Progenitor cell of endocrine pancreas (in vitro differentiated cells): ENCODE results near the gene ASCL1. TPM values are rescaled to one million over a fixed set of nuclear protein-coding genes. Genes with fewer than 3 reads are reported as not detected.

Experiments
- DNase-seq: peaks from one replicate; pipeline ENCODE4 v3.0.0; 2021; ENCODE audit warnings: low spot score; ENCODE audit not compliant: unreplicated experiment
- H3K27ac Mint-ChIP-seq: 2 replicates; pipeline ENCODE4 v1.8.0; 2021; ENCODE audit warnings: mild to moderate bottlenecking, moderate library complexity, mixed read lengths
- H3K27me3 Mint-ChIP-seq: 2 replicates; pipeline ENCODE4 v1.8.0; 2021; ENCODE audit warnings: mixed read lengths
- H3K36me3 Mint-ChIP-seq: 2 replicates; pipeline ENCODE4 v1.8.0; 2022; ENCODE audit warnings: mixed read lengths; ENCODE audit not compliant: insufficient read depth
- H3K4me1 Mint-ChIP-seq: 2 replicates; pipeline ENCODE4 v1.8.0; 2021; ENCODE audit warnings: low read depth, mixed read lengths
- H3K4me3 Mint-ChIP-seq: 2 replicates; pipeline ENCODE4 v1.8.0; 2021; ENCODE audit warnings: low read depth, mild to moderate bottlenecking, moderate library complexity, mixed read lengths
- H3K9me3 Mint-ChIP-seq: 2 replicates; pipeline ENCODE4 v1.8.0; 2021; ENCODE audit warnings: low read depth, mixed read lengths
- total RNA-seq: library from RNA; stranded (reverse); gene quantifications from 2 replicates; pipeline ENCODE4 v1.2.1, GENCODE V29; 2021
- TF ChIP-seq, protein P1 (sequence below): fragments of 200-600 bp; sonication (generic); IDR thresholded peaks from one replicate; pipeline ENCODE4 v1.5.0; 2021; ENCODE audit warnings: antibody characterized with exemption, mild to moderate bottlenecking; ENCODE audit not compliant: unreplicated experiment

The ASCL1 gene
- total RNA-seq, 1 donor from 2014 or later = 8.3 TPM

DNA sequence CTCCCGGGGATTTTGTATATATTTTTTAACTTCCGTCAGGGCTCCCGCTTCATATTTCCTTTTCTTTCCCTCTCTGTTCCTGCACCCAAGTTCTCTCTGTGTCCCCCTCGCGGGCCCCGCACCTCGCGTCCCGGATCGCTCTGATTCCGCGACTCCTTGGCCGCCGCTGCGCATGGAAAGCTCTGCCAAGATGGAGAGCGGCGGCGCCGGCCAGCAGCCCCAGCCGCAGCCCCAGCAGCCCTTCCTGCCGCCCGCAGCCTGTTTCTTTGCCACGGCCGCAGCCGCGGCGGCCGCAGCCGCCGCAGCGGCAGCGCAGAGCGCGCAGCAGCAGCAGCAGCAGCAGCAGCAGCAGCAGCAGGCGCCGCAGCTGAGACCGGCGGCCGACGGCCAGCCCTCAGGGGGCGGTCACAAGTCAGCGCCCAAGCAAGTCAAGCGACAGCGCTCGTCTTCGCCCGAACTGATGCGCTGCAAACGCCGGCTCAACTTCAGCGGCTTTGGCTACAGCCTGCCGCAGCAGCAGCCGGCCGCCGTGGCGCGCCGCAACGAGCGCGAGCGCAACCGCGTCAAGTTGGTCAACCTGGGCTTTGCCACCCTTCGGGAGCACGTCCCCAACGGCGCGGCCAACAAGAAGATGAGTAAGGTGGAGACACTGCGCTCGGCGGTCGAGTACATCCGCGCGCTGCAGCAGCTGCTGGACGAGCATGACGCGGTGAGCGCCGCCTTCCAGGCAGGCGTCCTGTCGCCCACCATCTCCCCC is 777 bp downstream of the ASCL1 start:
- Mint-ChIP-seq H3K27me3 (peaks cover 96% of the 10 kb centered on the region), H3K36me3 (no peaks in the 10 kb centered on the region), H3K27ac (no peak overlapping the region), H3K4me3 (peak overlapping the region; percentile 64), H3K4me1 (peaks cover 8% of the 10 kb centered on the region), H3K9me3 (no peaks in the 10 kb centered on the region)
- peak; percentile 39 for DNase-seq
- TF ChIP-seq, protein P1, sequence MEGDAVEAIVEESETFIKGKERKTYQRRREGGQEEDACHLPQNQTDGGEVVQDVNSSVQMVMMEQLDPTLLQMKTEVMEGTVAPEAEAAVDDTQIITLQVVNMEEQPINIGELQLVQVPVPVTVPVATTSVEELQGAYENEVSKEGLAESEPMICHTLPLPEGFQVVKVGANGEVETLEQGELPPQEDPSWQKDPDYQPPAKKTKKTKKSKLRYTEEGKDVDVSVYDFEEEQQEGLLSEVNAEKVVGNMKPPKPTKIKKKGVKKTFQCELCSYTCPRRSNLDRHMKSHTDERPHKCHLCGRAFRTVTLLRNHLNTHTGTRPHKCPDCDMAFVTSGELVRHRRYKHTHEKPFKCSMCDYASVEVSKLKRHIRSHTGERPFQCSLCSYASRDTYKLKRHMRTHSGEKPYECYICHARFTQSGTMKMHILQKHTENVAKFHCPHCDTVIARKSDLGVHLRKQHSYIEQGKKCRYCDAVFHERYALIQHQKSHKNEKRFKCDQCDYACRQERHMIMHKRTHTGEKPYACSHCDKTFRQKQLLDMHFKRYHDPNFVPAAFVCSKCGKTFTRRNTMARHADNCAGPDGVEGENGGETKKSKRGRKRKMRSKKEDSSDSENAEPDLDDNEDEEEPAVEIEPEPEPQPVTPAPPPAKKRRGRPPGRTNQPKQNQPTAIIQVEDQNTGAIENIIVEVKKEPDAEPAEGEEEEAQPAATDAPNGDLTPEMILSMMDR = no peak

DNA sequence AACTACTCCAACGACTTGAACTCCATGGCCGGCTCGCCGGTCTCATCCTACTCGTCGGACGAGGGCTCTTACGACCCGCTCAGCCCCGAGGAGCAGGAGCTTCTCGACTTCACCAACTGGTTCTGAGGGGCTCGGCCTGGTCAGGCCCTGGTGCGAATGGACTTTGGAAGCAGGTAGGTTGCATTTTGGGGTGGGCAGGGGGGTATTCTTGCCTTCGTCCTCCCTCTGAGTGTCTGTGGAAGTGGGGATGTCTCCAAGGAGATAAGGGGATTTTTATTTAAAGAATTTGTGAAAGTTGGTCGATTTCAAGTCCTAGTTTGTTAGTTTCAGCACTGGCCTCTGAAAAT is 1.3 kb downstream of the ASCL1 start:
- peaks cover 8% of the 10 kb centered on the region for H3K4me1 Mint-ChIP-seq

DNA sequence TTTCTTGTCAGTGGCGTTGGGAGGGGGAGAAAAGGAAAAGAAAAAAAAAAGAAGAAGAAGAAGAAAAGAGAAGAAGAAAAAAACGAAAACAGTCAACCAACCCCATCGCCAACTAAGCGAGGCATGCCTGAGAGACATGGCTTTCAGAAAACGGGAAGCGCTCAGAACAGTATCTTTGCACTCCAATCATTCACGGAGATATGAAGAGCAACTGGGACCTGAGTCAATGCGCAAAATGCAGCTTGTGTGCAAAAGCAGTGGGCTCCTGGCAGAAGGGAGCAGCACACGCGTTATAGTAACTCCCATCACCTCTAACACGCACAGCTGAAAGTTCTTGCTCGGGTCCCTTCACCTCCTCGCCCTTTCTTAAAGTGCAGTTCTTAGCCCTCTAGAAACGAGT is 1.9 kb downstream of the ASCL1 start:
- H3K36me3 Mint-ChIP-seq = no peaks in the 10 kb centered on the region
- H3K4me1 Mint-ChIP-seq = peaks cover 8% of the 10 kb centered on the region
- no peaks in the 10 kb centered on the region for H3K9me3 Mint-ChIP-seq
- H3K27me3 Mint-ChIP-seq = peaks cover 96% of the 10 kb centered on the region
- no peak for DNase-seq
- H3K27ac Mint-ChIP-seq = no peak overlapping the region
- H3K4me3 Mint-ChIP-seq = peak overlapping the region; percentile 31
- TF ChIP-seq, protein P1 = no peak

More for the DNA sequence above, 1.3 kb downstream of the ASCL1 start:
- H3K4me3 Mint-ChIP-seq = peak overlapping the region; percentile 31
- no peaks in the 10 kb centered on the region for H3K9me3 Mint-ChIP-seq
- TF ChIP-seq, protein P1 = no peak
- H3K27ac Mint-ChIP-seq = no peak overlapping the region
- no peaks in the 10 kb centered on the region for H3K36me3 Mint-ChIP-seq
- peaks cover 96% of the 10 kb centered on the region for H3K27me3 Mint-ChIP-seq
- no peak for DNase-seq

DNA sequence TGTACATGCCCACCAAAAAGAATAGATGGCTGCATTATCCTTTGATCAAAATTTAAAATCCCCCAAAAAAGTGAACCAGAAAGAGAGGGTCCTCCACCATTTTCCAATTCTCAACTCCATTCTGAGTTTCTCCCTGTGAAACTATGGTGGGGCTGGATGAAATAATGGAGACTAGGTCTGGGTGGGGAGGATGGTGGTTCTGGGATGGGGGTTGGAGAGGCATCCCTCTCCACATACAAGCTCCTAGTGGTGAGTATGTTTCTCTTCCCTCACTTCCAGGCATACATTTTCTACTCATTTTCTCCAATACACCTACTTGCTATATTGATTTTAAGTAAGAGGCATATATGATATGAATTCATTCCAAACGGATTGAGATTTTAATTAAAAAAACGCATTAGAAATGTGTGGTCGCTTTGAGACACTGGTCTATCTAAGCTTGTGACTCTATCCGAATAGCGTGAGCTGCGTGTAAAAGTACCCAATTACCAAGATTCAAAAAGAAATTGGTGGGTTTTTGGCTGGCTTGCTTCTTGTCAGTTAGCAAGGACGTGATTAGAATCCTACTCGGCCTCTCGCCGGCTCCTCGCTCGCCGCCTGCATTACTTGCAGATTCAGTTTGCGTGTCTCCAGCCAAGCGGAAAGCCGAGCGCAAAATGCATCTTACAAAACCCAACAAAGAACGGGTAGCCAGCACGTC is 3.4 kb downstream of the ASCL1 start:
- DNase-seq = no peak
- TF ChIP-seq, protein P1 = no peak
- peak overlapping the region; percentile 7 for H3K4me3 Mint-ChIP-seq
- H3K27ac Mint-ChIP-seq = no peak overlapping the region
- H3K36me3 Mint-ChIP-seq = no peaks in the 10 kb centered on the region
- H3K27me3 Mint-ChIP-seq = peaks cover 96% of the 10 kb centered on the region
- peaks cover 14% of the 10 kb centered on the region for H3K4me1 Mint-ChIP-seq
- no peaks in the 10 kb centered on the region for H3K9me3 Mint-ChIP-seq

DNA sequence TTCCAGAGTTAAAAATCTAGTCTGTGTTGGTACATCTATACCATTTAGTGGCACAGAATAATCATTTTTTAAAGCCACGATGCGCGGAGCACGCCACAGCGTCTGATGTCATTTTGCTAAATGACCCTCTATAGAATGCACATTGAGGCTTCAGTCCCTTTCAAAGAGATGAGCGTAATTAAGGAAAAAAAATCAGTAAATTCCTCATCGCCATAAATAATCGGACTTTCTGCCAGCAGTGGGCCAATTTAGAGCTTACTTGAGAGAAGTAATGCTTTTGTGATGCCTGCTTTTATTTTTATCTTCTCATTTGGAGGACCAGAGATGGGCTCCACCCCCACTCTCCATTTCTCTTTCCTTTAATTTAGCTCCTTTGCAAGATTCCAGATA is 4.0 kb downstream of the ASCL1 start:
- Mint-ChIP-seq H3K36me3 (no peaks in the 10 kb centered on the region), H3K27me3 (peaks cover 99% of the 10 kb centered on the region), H3K4me3 (no peak overlapping the region), H3K4me1 (peaks cover 14% of the 10 kb centered on the region), H3K9me3 (no peaks in the 10 kb centered on the region), H3K27ac (no peak overlapping the region)
- TF ChIP-seq, protein P1 = no peak
- DNase-seq = no peak
